OCI-LY7 (cell line): ENCODE measurements around the gene GGT6.
A peak's percentile ranks its signal among the peaks of the same experiment; 100 is the strongest.

Experiments used
- EZH2phosphoT487 ChIP-seq: fragments of 200-600 bp; sonication (generic); IDR thresholded peaks from 2 replicates; pipeline ENCODE4 v1.6.1; 2018; ENCODE audit warnings: low read depth, borderline replicate concordance, mild to moderate bottlenecking, mixed run types, antibody characterized with exemption, low read length, moderate library complexity, mixed read lengths
- TF ChIP-seq, protein P1 (sequence below): fragments of 200-600 bp; sonication (generic); conservative IDR thresholded peaks from 2 replicates; pipeline ENCODE4 v1.5.1; 2014; ENCODE audit warnings: mild to moderate bottlenecking, antibody characterized with exemption, low read length, moderate library complexity, mixed read lengths

DNA sequence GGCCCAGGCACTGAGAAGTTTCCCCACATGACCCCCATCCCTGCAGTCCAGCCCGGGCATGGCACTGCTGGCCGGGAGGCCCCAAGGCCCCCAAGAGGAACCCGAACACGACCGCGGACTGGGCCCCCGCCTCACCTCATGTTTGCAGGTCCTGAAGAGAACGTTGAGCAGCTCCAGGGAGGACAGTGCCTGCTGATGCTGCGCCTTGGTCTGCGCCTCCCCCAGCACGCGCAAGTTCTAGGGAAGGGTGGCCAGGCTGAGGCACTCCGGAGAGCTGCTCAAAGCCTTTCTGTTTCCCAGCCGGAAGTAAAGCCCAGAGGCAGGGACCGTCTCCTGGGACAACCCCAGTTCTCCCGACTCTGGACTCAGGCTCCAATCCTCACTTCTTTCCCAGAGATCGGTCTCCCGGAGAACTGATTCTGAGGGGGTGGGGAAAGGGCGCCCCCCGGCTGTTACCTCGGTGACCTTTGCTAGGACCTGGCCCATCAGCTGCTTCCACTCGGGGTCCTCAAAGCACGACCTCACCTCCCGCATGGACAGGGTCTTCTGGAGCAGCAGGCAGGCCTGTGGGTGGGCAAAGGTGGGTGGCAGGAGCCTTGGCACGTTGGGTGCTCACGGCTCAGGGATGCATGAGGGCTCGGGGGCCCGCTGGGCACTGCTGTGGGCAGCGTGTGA, 18.9 kb downstream of the GGT6 start:
- TF ChIP-seq, protein P1, sequence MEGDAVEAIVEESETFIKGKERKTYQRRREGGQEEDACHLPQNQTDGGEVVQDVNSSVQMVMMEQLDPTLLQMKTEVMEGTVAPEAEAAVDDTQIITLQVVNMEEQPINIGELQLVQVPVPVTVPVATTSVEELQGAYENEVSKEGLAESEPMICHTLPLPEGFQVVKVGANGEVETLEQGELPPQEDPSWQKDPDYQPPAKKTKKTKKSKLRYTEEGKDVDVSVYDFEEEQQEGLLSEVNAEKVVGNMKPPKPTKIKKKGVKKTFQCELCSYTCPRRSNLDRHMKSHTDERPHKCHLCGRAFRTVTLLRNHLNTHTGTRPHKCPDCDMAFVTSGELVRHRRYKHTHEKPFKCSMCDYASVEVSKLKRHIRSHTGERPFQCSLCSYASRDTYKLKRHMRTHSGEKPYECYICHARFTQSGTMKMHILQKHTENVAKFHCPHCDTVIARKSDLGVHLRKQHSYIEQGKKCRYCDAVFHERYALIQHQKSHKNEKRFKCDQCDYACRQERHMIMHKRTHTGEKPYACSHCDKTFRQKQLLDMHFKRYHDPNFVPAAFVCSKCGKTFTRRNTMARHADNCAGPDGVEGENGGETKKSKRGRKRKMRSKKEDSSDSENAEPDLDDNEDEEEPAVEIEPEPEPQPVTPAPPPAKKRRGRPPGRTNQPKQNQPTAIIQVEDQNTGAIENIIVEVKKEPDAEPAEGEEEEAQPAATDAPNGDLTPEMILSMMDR: peak; percentile 35; the same call in 1 of the 2 replicates
- TF ChIP-seq EZH2phosphoT487: no peak
